HG02943 (cell line): ENCODE results near the gene TSPAN18.

Experiments used
- ATAC-seq: cut with Tn5 transposase; IDR thresholded peaks from one replicate; pipeline ENCODE4 v1.9.1; 2021; ENCODE audit warnings: mild to moderate bottlenecking, low read depth, moderate library complexity; ENCODE audit not compliant: unreplicated experiment

Gene TSPAN18

DNA sequence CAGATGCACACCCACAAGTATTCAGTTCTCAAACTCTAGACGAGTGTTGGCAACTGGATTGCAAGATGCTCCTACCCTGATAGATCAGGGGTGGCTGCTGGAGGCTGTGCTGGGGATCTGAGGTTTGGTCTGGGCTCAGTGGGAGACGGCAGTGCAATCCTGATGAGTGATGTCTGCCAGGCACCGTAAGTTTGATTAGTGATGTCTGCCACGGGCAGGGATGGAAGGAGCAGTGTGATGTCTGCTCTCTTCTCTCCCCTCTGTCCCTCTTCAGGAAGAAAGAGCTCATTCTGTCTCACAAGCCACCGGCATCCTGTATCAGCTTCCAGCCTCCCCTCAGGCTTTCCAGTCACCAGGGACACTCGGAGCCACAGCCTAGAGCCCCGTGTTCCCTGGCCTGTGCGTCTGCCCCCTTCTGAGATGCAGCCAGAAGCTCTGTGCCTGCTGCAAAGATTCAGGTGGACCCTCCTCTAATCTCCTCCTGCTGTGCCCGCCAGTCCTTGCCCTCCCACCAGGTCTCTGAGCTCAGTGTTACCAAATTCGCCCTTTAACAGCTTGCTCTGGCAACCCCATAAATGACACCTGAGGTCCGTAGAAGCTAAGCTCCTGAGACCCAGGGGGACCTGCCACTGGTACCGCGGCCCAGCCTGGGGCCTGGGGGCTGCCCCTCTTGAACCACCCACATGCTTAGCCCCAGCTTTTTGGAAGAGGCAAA is 204.0 kb downstream of the TSPAN18 start:
- ATAC-seq = no peak

DNA sequence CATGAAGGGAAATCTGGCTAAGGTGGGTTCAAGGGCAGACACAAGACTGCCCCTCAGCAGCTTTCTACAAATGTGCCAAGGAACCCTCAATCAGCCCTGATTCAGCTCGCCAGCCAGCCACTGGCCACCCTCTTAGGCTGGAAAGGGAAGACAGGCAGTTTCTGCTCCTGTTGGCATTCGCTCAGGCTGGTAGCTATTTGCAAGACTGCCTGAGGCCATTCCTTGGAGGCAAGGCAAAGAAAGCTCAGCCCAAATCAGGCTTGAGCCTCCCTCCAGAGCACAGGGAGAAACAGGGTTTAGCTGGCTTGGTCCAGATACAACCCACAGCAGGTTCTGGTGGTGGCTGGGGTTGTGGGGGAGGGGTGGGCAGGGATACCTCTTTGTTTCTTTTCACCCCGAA is 204.7 kb downstream of the TSPAN18 start:
- ATAC-seq = no peak

- ATAC-seq = no peak
Measured at GRCh38 chr11:44934110-44934509, 207.3 kb downstream of the TSPAN18 start.

GRCh38 chr11:44934735-44935250 is 208.0 kb downstream of the TSPAN18 start:
- ATAC-seq = no peak

GRCh38 chr11:44936525-44936924 is 209.8 kb downstream of the TSPAN18 start:
- no peak for ATAC-seq

GRCh38 chr11:44936951-44937543 is 210.3 kb downstream of the TSPAN18 start:
- ATAC-seq = no peak

DNA sequence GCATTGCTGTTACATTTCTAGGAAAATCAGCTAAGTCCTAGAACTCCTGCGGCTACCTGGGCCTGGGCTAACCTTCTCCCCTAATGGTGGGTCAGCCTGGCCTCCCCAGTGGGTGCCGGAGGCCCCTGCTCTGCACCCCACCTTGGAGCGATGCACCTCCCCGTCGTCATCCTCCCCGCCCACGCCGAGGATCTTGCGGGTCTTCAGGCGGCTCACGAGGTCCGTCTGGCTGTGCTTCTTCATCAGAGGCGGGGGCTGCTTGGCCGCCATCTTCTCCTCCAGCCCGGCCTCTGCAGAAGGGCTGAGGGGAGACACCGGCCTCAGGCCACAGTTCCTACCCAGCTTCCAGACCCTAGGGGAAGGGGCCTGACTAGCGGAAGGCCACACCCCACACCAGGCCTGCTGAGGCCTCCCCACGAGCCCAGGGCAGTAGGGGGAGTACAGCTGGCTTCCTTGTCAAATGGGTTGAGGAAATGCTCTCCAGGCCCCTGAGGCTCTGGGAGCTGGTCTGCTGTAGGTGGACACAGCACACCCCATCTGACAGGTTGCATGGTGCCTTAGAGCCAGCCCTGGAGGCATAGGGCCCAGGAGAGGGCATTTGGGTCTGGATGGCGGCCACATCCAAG is 211.4 kb downstream of the TSPAN18 start:
- no peak for ATAC-seq

DNA sequence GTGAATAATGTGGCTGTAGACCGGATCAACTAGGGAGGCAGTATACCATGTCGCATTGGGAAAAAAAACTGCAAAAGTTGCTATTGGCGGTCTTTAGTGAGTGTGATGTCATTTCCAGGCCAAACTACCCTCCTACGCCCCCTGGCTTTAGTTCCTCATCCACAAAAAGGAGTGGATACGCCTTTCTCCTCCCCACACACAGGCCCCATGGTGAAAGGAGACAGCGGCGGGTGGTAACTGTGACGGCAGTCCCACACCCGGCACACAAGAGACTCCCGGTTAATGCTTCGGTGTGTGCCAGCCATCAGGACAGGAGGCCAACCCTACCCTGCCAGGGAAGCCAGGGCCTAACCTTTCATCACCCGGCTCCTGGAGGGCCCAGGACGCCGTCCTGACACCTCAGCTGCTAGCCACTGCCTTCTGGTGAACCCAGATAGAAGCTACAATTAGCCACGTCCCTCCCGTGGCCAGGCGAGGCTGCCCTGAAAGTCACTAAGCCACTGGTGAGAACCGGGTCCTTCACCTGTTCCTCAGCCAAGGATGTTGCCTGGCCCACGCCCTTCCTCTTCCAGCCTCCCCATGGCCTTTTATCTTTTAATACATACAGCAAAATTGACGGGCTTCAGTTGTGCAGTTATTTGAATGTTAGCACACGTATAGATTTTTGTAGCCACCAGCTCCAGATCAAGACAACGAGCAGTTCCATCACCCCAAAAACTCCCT is 213.1 kb downstream of the TSPAN18 start:
- ATAC-seq = no peak

- no peak for ATAC-seq
Measured at GRCh38 chr11:44940404-44940803, 213.6 kb downstream of the TSPAN18 start.

DNA sequence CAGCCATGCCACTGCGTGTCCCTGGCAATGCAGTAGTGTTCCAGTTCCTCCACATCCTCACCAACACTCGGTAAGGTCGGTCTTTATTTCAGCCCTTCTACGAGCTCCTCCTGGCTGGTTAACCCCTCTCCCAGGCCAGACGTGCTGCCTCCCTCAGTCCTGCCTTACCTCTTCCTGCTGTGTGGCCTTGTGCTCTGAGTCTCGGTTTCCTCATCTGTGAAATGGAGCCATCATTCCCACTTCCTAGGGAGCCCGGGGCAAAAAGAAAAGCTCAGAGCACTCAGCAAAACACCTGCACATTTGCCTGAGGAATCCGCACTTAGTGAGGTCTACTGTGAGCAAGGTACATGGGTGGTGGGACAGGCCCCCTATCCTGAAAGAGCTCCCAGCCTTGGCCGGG is 214.1 kb downstream of the TSPAN18 start:
- ATAC-seq = no peak

GRCh38 chr11:44941259-44942021 is 214.7 kb downstream of the TSPAN18 start:
- no peak for ATAC-seq

DNA sequence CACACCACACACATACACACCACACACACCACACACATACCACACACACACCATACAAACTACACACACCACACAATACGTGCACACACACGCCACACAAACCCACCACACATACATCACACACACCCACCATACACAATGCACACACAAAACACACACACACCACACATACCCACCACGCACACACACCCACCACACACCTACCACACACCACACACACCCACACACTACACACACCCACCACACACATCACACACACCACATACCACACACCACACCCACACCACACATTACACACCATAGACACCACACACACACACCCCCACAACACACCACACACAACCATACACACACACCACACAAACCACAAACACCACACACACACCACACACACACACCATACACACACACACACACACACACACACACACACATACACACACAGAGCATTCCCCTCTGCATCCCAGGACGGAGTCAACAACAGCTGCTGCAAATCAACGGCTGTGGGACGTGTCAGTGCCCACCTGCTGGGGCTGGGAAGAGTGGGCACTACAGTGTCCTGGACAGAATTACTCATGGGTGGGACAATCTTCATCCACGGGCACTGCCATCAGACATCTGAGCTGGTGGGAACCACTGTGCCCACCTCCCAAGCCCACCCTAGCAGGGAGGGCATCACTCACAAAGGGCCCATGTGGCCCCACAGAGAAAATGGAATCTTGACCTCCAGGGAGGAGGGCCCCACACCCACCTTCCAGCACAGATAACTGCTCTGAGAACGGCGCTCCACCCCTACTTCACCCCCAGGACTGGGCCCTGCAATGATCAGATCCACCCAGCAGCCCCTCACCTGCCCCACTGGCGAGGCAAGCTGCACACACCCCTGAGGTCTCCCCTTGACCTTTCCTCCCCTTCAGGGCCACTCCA is 215.5 kb downstream of the TSPAN18 start:
- no peak for ATAC-seq

DNA sequence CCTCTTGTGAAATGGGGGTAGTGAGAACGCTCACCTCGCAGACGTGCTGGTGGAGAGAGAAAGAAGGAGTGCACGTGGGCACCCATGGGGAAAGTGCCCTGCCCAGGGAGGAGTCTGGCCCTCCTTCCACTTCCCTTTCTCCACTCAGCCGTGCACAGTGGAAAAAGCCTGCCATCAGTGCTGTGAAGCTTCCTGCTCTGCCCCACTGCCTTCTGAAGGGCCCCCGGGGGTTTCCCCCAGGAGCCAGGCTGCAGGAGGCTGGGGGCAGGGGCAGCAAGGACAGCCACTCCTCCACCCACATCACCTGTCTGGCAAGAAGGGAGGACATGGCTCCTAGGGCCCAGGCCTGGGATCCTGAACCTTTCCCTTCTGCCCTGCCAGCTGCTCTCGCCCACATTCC is 216.4 kb downstream of the TSPAN18 start:
- ATAC-seq = no peak

DNA sequence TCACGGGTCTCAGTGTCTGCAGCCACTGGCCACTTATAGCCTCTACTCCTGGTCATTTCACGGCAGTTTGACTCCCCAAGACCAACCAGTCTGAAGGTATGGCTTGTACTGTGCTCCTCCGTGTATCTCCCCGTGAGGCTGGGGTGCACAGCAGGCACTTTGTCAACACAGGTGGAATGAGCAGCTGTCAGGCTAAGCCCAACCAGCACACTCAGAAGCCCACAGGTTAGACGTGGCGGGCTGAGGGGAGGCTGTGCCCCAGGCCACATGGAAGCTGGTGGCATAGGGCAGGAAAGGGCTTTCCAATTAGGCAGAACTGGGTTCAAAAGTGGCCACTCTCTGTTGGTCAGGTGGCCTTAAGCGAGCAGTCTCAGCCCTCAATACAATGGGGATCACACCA is 216.9 kb downstream of the TSPAN18 start:
- ATAC-seq = no peak

DNA sequence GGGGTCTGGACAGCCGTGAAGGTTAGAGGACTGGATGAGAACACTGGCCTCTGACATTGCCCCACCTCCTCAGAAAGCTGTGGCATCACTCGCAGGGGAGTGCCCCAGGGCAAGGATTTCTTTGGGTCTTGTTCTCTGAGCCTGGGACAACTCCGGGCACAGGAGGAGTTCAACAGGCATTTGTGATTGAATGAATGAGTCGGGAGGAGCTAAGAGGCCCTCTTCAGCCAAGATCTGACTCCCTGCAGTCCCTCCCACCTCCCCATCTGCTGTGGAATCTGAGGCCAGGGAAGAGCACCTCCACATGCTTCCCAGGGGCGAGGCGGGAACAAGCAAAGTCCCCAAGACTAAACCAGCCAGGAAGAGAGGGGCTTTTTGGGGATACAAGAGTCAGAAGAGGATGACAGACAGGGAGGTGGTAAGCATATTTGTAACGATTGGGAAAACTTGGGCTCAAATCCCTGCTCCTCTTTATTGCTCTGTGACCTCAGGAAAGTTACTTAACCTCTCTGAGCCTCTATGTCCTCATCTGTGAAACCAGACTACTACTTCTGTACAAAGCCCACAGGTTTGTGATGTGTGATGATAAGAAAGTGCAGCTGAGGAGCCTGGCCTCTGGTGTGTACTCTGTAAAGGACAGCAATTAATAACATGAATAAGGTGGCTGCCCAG is 217.6 kb downstream of the TSPAN18 start:
- ATAC-seq = no peak

- ATAC-seq = no peak
Measured at GRCh38 chr11:44944853-44945235, 218.1 kb downstream of the TSPAN18 start.

DNA sequence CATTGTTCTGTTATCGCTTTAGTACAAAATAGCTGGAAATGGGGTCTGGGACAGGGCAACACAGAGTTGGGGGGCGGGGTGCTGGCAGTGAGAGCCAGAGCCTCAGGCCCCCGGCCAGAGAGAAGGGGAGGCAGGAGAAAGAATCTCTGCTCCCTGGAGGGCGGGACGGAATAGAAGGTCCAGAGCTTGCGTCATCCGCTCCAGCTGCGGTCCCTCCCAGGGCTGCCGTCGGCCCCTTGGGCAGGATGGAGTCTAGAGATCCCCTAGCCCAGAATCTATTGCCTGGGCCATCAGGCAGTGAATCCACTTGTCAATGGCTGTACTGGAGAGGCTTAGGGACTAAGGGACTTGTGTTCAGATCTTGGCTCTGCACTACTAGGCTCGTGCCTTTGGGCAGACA is 218.9 kb downstream of the TSPAN18 start:
- ATAC-seq = no peak

GRCh38 chr11:44946263-44946662 is 219.5 kb downstream of the TSPAN18 start:
- ATAC-seq = no peak

DNA sequence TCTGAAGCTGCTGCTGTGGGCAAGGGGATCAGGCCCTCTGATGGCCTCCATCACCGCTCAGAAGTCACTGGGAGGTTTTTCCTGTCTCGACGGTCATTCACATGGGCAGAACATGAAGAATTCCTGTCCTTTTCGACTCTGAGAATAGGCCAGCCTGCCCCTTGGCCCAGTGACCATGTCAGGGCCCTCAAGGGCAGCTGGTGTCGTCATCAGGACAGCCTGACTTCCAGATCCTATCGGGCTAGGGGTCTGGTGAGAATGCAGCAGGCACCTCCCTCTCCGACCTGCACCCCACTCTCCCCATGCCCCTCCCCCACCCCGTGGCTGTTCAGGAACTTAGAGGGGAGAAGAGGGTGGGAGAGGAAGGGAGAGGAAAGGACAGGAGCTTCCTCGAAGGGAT is 220.4 kb downstream of the TSPAN18 start:
- no peak for ATAC-seq
